NT2/D1 (cell line): ENCODE data around the gene GFOD1.

Experiments used
- DNase-seq: peaks from one replicate; pipeline ENCODE4 v3.0.0-alpha.2; 2011; ENCODE audit warnings: low read depth, low spot score
- H3K27me3 ChIP-seq: 2 replicates; pipeline ENCODE4 v1.6.0; 2011; ENCODE audit warnings: mild to moderate bottlenecking; ENCODE audit not compliant: insufficient read length, insufficient read depth
- H3K36me3 ChIP-seq: 2 replicates; pipeline ENCODE4 v1.6.1; 2011; ENCODE audit warnings: mild to moderate bottlenecking, low read length, mixed read lengths; ENCODE audit not compliant: insufficient read depth, insufficient read length
- H3K4me1 ChIP-seq: 2 replicates; pipeline ENCODE4 v1.5.1; 2011; ENCODE audit not compliant: insufficient read depth, insufficient read length
- H3K4me3 ChIP-seq: 2 replicates; pipeline ENCODE4 v1.5.1; 2011; ENCODE audit warnings: low read depth; ENCODE audit not compliant: insufficient read length
- H3K9ac ChIP-seq: 2 replicates; pipeline ENCODE4 v1.6.0; 2011; ENCODE audit warnings: low read depth; ENCODE audit not compliant: insufficient read length
- H3K9me3 ChIP-seq: 2 replicates; pipeline ENCODE4 v1.5.1; 2011; ENCODE audit warnings: mild to moderate bottlenecking, low read length; ENCODE audit not compliant: insufficient read depth
- SUZ12 ChIP-seq: IDR thresholded peaks from 2 replicates; pipeline ENCODE4 v1.6.1; 2011; ENCODE audit not compliant: insufficient read length, insufficient read depth; ENCODE audit errors: extremely low read depth
- YY1 ChIP-seq: IDR thresholded peaks from 2 replicates; pipeline ENCODE4 v1.6.1; 2011; ENCODE audit not compliant: insufficient read length, insufficient read depth
- ZNF274 ChIP-seq: IDR thresholded peaks from 2 replicates; pipeline ENCODE4 v1.6.1; 2011; ENCODE audit warnings: mild to moderate bottlenecking, low read depth, low read length

GFOD1 gene

DNA sequence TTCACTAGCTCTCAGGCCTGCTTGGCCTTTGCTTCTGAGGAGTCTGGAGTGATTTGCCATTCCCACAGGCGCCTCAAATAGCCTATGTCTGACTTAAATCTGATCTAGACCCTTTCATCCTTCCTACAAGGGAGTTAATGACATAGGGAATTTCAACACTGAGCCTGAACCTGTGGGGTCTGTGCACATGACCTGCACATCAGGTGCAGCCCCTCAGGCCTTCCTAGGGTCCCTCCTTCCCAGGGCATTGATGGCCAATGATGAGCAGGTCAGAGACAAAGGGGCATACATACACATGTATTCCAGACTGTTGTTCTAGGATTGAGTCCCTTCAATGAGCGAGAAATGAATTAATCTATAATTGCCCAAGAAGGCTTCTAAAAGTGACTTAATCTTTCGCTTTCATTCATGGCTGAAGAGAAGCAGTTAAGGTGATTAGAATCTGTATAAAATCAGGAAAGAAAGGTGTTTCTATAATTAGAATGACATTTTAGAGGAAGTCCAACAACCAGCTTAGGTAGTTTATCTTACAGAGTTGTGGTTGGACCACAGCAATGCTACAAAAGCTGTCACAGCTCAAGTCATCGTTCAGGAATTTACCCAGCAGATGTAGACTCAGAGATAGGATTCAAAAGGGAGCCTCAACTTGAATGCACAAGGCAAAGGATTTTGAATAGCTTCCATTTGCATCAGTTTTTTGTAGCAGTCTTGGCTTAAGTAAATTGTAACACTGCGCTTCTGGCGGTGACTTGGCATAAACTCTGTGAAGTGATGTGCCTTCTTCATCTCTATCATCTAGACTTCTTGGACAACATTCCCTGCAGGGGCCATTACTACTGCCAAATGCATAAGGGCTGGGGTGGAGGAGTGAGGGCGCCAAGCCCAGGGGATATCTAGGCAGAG, 132.1 kb downstream of the GFOD1 start:
- Histone ChIP-seq H3K4me3 (no peak overlapping the region), H3K27me3 (no peaks in the 10 kb centered on the region), H3K36me3 (no peaks in the 10 kb centered on the region), H3K9me3 (no peaks in the 10 kb centered on the region), H3K9ac (no peak overlapping the region), H3K4me1 (peaks cover 12% of the 10 kb centered on the region)
- DNase-seq, result no peak
- no peak for TF ChIP-seq ZNF274
- no peak for TF ChIP-seq SUZ12
- no peak for TF ChIP-seq YY1

DNA sequence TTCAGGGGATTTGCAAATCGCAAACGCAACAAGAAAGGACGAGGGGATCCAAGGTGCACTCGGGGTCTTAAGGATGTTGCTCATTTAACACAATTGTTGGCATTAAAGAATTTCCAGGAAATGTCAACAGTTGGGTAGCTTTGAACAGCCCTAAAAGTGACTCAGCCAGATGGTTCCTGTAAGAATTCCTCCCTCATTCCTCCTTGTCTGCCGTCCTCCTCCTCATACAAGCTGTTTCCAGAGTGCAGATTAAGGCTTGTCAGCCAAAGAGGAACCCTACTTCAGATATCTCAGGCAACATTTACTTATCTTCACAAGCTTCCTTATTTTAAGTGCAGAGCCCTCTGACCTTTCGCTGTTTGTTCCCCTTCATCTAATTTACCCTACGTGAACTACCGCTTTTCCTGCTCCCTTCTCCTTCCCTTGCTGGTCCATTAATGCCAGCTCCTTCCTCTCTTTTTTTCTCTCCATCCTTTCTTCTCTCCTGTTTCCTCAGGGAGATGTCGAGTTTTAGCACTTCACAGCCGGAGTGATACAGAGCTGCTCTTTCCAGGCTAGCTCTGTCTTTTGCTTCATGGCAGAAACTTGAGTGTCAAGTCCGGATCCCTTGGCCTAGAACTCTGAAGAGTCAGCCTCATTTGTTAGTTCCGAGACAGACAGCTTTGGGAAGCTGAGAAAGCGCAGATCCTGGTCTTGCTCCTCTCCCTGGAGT, 132.9 kb downstream of the GFOD1 start:
- H3K4me3 ChIP-seq, result no peak overlapping the region
- no peaks in the 10 kb centered on the region for H3K27me3 ChIP-seq
- TF ChIP-seq SUZ12 (no peak), YY1 (no peak), ZNF274 (no peak)
- H3K9me3 ChIP-seq, result no peaks in the 10 kb centered on the region
- no peak for DNase-seq
- H3K4me1 ChIP-seq, result peaks cover 12% of the 10 kb centered on the region
- no peaks in the 10 kb centered on the region for H3K36me3 ChIP-seq
- H3K9ac ChIP-seq, result no peak overlapping the region

DNA sequence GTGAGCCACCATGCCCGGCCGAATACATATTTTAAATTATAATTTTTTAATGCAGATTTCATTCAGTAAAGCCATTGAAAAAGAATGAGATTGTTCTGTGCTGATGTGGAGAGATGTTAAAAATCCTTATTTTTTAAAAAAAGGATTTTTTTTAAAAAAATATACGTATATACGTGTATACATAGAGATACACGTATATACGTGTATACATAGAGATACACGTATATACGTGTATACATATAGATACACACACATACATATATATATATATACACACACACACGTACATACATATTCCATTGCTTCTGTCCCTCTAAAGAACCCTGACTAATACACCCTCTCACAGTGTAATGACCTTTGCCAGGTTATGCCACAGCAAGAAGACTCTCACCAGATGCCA, 135.2 kb downstream of the GFOD1 start:
- Histone ChIP-seq H3K4me3 (no peak overlapping the region), H3K9me3 (no peaks in the 10 kb centered on the region), H3K36me3 (no peaks in the 10 kb centered on the region), H3K9ac (no peak overlapping the region), H3K27me3 (no peaks in the 10 kb centered on the region), H3K4me1 (peaks cover 5% of the 10 kb centered on the region)
- TF ChIP-seq SUZ12 (no peak), YY1 (no peak), ZNF274 (no peak)
- DNase-seq, result no peak

DNA sequence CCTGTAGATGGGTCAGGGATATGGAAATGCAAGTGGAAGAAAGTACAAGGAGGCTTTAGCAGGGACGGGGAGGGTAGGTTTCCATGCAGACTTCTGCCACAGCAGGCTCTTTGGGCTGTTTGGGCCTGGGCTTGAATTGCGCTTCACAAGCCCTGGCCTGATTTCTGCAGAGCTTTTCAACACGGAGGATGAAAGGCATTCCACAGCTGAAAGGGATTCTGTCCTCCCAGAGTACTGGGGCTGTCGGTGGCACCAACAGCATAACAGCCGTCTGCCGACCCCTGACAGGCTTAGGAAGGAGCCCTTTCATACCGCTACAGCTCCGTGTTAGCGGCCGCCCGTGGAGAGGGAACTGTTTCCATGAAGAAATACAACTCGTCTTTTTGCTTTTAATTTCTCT, 136.1 kb downstream of the GFOD1 start:
- no peak for TF ChIP-seq SUZ12
- TF ChIP-seq YY1, result no peak
- no peak for TF ChIP-seq ZNF274
- Histone ChIP-seq H3K27me3 (no peaks in the 10 kb centered on the region), H3K36me3 (no peaks in the 10 kb centered on the region), H3K4me1 (peaks cover 5% of the 10 kb centered on the region), H3K9me3 (no peaks in the 10 kb centered on the region), H3K9ac (peak overlapping the region; percentile 1), H3K4me3 (no peak overlapping the region)
- no peak for DNase-seq

DNA sequence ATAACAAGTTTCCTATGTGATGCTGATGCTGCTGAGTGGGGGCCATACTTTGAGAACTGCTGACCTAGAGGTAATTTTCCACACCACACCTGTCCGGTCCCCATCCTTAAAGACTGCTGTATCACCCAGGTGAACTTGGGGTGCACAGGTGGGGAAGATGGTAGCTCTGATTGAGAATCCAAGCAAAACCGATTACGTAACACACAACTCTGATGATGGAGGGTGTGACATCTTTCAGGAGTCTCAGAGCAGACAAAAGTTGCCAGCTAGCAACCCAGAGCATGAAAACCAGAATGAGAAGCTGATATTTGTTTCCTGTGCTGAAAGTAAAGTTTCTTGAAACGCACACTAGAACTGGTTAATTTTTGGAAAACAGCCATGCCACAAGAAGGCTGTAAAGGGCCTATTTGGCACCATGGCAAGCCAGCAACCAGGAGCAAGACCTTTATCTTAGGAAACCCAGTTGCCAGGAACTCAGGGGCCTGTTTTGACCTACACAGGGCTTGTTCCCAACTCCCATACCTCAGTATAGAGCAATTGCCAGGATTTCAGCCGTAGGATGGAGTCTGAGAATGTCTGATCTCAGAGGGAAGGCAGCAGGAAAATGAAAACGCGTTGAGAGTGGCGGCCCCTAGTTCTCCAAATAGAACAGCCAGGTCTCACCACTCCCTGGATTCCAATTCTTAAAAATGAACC, 137.4 kb downstream of the GFOD1 start:
- Histone ChIP-seq H3K4me1 (peaks cover 5% of the 10 kb centered on the region), H3K4me3 (no peak overlapping the region), H3K9ac (no peak overlapping the region), H3K9me3 (no peaks in the 10 kb centered on the region), H3K36me3 (no peaks in the 10 kb centered on the region), H3K27me3 (no peaks in the 10 kb centered on the region)
- no peak for DNase-seq
- TF ChIP-seq SUZ12 (no peak), YY1 (no peak), ZNF274 (no peak)

- H3K27me3 ChIP-seq, result no peaks in the 10 kb centered on the region
- DNase-seq, result no peak
- TF ChIP-seq ZNF274, result no peak
- no peak for TF ChIP-seq SUZ12
- no peak for TF ChIP-seq YY1
These were observed 138.9 kb downstream of the GFOD1 start for GRCh38 chr6:13348334-13349113.

More at GRCh38 chr6:13348334-13349113, 138.9 kb downstream of the GFOD1 start:
- Histone ChIP-seq H3K4me3 (no peak overlapping the region), H3K4me1 (peaks cover 2% of the 10 kb centered on the region), H3K9ac (no peak overlapping the region), H3K9me3 (no peaks in the 10 kb centered on the region), H3K36me3 (no peaks in the 10 kb centered on the region)
